Measurements from ENCODE around the gene ABLIM1. TPM values are rescaled to one million over a fixed set of nuclear protein-coding genes. Genes with fewer than 3 reads are reported as not detected.

ABLIM1 gene
- total RNA-seq, 1 experiment from 2014 or later = 62.1 TPM

DNA sequence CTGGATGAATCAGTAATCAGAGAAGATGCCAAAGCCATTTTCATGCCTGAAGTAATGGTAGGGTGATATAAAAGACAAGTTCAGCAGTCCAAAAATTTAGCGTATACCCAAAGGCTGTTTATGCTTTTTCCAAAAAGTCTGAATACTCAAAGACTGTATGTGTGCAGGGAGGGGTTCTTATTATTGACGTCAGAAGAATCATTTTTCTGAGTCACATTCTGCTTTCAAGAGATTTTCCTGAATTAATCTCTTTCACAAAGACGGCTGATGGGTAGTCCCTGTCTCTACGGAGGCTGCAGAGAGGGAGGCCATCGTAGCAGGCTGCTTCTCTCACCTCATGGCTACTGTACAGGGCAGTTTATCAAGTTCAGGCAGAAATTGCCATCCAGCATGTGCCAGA, 30.7 kb upstream of the ABLIM1 start (continued):
- TF ChIP-seq, protein P1, sequence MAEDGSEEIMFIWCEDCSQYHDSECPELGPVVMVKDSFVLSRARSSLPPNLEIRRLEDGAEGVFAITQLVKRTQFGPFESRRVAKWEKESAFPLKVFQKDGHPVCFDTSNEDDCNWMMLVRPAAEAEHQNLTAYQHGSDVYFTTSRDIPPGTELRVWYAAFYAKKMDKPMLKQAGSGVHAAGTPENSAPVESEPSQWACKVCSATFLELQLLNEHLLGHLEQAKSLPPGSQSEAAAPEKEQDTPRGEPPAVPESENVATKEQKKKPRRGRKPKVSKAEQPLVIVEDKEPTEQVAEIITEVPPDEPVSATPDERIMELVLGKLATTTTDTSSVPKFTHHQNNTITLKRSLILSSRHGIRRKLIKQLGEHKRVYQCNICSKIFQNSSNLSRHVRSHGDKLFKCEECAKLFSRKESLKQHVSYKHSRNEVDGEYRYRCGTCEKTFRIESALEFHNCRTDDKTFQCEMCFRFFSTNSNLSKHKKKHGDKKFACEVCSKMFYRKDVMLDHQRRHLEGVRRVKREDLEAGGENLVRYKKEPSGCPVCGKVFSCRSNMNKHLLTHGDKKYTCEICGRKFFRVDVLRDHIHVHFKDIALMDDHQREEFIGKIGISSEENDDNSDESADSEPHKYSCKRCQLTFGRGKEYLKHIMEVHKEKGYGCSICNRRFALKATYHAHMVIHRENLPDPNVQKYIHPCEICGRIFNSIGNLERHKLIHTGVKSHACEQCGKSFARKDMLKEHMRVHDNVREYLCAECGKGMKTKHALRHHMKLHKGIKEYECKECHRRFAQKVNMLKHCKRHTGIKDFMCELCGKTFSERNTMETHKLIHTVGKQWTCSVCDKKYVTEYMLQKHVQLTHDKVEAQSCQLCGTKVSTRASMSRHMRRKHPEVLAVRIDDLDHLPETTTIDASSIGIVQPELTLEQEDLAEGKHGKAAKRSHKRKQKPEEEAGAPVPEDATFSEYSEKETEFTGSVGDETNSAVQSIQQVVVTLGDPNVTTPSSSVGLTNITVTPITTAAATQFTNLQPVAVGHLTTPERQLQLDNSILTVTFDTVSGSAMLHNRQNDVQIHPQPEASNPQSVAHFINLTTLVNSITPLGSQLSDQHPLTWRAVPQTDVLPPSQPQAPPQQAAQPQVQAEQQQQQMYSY (CRISPR knock-in tag; IDR thresholded peaks at IDR 0.05) = no peak
- TF ChIP-seq, protein P2, sequence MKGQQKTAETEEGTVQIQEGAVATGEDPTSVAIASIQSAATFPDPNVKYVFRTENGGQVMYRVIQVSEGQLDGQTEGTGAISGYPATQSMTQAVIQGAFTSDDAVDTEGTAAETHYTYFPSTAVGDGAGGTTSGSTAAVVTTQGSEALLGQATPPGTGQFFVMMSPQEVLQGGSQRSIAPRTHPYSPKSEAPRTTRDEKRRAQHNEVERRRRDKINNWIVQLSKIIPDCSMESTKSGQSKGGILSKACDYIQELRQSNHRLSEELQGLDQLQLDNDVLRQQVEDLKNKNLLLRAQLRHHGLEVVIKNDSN (CRISPR knock-in tag; IDR thresholded peaks at IDR 0.05) = no peak
- TF ChIP-seq PRRX2 (CRISPR knock-in tag; IDR thresholded peaks at IDR 0.05) = no peak
- no peak for TF ChIP-seq JAZF1 (CRISPR knock-in tag; IDR thresholded peaks at IDR 0.05)
- TF ChIP-seq, protein P3, sequence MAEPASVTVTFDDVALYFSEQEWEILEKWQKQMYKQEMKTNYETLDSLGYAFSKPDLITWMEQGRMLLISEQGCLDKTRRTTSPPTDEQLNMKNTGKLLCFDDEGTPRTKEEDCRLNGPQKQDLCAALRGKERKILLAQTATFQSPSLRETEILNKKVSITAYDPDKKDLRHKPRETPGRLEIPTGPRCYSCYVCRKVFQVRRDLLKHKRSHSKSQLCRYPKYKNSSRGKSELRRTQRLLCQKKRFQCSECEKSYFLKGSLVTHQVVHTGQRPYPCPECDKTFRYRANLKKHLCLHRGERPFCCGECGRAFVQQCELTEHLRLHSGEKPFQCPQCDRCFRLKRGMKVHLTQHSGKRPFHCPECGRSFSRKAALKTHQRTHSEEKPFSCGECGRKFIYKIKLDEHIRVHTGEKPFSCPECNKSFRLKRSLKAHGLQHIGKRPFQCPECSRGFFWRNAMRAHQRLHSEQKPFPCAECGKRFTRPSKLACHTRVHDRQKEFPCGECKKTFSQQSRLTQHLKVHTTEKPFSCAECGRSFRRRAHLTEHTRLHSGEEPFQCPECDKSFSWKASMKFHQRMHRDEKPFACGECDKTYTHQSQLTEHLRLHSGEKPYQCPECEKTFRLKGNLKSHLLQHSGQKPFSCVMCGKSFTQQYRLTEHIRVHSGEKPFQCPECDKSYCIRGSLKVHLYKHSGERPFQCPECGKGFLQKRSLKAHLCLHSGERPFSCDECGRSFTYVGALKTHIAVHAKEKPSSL (CRISPR knock-in tag; conservative IDR thresholded peaks at IDR 0.05) = no peak

DNA sequence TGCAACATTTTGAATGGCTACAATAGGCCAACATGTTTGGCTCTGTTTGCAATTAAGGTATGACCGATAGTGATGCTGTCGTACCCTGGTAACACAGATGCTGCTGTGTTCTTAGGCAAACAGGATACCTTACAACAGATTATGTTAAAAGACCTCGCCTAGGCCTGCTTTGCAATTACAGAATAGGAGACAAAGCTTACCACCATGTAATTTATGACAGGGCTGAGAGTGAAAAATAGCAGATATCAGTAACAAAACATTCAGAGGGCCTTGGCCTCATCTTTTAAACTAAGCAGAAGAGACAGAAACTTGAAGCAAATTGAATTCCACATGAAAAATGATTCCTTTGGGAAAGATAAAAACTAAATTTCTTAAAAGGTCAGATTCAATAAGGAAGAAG, 29.4 kb upstream of the ABLIM1 start:
- Mint-ChIP-seq H3K36me3 (no peaks in the 10 kb centered on the region), H3K4me1 (peaks cover 16% of the 10 kb centered on the region), H3K27ac (no peak overlapping the region), H3K27me3 (ENCODE audit: low read depth) (no peaks in the 10 kb centered on the region), H3K9me3 (no peaks in the 10 kb centered on the region), H3K4me3 (no peak overlapping the region)
- no peak for ATAC-seq
- POLR2A ChIA-PET = no interaction called here
- CTCF ChIA-PET = interaction anchor here (1.2 to 1.7 kb wide), 2 partner anchors 16 to 229 kb away, joined by 3 to 6 read pairs; no protein-coding TSS in a partner anchor
- DNase-seq (ENCODE audit: low spot score) = no peak
- TF ChIP-seq JAZF1 (CRISPR knock-in tag; IDR thresholded peaks at IDR 0.05) (no peak), FOXJ3 (CRISPR knock-in tag; IDR thresholded peaks at IDR 0.05; ENCODE audit: borderline replicate concordance) (no peak), CREM (CRISPR knock-in tag; IDR thresholded peaks at IDR 0.05) (no peak), CREB1 (CRISPR knock-in tag; IDR thresholded peaks at IDR 0.05) (no peak), CBFB (CRISPR knock-in tag; IDR thresholded peaks at IDR 0.05; ENCODE audit: low read depth) (no peak), JUN (CRISPR knock-in tag; IDR thresholded peaks at IDR 0.05) (no peak), NR2C2 (CRISPR knock-in tag; IDR thresholded peaks at IDR 0.05) (no peak), NR1H2 (CRISPR knock-in tag; IDR thresholded peaks at IDR 0.05) (no peak), GABPB1 (CRISPR knock-in tag; IDR thresholded peaks at IDR 0.05) (no peak), RELA (CRISPR knock-in tag; IDR thresholded peaks at IDR 0.05; ENCODE audit: borderline replicate concordance) (no peak), ZNF416 (CRISPR knock-in tag; IDR thresholded peaks at IDR 0.05) (no peak), IRF2 (CRISPR knock-in tag; IDR thresholded peaks at IDR 0.05; ENCODE audit: borderline replicate concordance, low read depth) (no peak)
- TF ChIP-seq, protein P4, sequence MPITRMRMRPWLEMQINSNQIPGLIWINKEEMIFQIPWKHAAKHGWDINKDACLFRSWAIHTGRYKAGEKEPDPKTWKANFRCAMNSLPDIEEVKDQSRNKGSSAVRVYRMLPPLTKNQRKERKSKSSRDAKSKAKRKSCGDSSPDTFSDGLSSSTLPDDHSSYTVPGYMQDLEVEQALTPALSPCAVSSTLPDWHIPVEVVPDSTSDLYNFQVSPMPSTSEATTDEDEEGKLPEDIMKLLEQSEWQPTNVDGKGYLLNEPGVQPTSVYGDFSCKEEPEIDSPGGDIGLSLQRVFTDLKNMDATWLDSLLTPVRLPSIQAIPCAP (CRISPR knock-in tag; IDR thresholded peaks at IDR 0.05) = no peak
- TF ChIP-seq, protein P5, sequence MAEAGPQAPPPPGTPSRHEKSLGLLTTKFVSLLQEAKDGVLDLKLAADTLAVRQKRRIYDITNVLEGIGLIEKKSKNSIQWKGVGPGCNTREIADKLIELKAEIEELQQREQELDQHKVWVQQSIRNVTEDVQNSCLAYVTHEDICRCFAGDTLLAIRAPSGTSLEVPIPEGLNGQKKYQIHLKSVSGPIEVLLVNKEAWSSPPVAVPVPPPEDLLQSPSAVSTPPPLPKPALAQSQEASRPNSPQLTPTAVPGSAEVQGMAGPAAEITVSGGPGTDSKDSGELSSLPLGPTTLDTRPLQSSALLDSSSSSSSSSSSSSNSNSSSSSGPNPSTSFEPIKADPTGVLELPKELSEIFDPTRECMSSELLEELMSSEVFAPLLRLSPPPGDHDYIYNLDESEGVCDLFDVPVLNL (CRISPR knock-in tag; IDR thresholded peaks at IDR 0.05; ENCODE audit: borderline replicate concordance, low read depth) = no peak
- TF ChIP-seq, protein P6, sequence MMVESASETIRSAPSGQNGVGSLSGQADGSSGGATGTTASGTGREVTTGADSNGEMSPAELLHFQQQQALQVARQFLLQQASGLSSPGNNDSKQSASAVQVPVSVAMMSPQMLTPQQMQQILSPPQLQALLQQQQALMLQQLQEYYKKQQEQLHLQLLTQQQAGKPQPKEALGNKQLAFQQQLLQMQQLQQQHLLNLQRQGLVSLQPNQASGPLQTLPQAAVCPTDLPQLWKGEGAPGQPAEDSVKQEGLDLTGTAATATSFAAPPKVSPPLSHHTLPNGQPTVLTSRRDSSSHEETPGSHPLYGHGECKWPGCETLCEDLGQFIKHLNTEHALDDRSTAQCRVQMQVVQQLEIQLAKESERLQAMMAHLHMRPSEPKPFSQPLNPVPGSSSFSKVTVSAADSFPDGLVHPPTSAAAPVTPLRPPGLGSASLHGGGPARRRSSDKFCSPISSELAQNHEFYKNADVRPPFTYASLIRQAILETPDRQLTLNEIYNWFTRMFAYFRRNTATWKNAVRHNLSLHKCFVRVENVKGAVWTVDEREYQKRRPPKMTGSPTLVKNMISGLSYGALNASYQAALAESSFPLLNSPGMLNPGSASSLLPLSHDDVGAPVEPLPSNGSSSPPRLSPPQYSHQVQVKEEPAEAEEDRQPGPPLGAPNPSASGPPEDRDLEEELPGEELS (CRISPR knock-in tag; IDR thresholded peaks at IDR 0.05) = no peak
- TF ChIP-seq, protein P7, sequence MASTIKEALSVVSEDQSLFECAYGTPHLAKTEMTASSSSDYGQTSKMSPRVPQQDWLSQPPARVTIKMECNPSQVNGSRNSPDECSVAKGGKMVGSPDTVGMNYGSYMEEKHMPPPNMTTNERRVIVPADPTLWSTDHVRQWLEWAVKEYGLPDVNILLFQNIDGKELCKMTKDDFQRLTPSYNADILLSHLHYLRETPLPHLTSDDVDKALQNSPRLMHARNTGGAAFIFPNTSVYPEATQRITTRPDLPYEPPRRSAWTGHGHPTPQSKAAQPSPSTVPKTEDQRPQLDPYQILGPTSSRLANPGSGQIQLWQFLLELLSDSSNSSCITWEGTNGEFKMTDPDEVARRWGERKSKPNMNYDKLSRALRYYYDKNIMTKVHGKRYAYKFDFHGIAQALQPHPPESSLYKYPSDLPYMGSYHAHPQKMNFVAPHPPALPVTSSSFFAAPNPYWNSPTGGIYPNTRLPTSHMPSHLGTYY (CRISPR knock-in tag; IDR thresholded peaks at IDR 0.05) = no peak
- TF ChIP-seq, protein P8, sequence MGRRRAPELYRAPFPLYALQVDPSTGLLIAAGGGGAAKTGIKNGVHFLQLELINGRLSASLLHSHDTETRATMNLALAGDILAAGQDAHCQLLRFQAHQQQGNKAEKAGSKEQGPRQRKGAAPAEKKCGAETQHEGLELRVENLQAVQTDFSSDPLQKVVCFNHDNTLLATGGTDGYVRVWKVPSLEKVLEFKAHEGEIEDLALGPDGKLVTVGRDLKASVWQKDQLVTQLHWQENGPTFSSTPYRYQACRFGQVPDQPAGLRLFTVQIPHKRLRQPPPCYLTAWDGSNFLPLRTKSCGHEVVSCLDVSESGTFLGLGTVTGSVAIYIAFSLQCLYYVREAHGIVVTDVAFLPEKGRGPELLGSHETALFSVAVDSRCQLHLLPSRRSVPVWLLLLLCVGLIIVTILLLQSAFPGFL (CRISPR knock-in tag; IDR thresholded peaks at IDR 0.05; ENCODE audit: borderline replicate concordance) = no peak
- TF ChIP-seq, protein P9, sequence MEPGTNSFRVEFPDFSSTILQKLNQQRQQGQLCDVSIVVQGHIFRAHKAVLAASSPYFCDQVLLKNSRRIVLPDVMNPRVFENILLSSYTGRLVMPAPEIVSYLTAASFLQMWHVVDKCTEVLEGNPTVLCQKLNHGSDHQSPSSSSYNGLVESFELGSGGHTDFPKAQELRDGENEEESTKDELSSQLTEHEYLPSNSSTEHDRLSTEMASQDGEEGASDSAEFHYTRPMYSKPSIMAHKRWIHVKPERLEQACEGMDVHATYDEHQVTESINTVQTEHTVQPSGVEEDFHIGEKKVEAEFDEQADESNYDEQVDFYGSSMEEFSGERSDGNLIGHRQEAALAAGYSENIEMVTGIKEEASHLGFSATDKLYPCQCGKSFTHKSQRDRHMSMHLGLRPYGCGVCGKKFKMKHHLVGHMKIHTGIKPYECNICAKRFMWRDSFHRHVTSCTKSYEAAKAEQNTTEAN (CRISPR knock-in tag; IDR thresholded peaks at IDR 0.05) = no peak
